A549 (cell line): ENCODE data around the gene ZP2. TPM values are rescaled to one million over a fixed set of nuclear protein-coding genes. Genes with fewer than 3 reads are reported as not detected.

Source experiments
- ATAC-seq, 2 experiments: fragments of 200-7000 bp in 1 of 2; fragments of >200 bp in 1 of 2; cut with Nextera tagmentation in 1 of 2; cut with Tn5 transposase in 1 of 2; 3 replicates each; pipeline versions ENCODE4 v1.8.0 to v1.9.1; 2018 to 2020; ENCODE audit warnings: mild to moderate bottlenecking in 1 of 2, moderate library complexity in 1 of 2
- CTCF ChIA-PET: fragments of 300-600 bp; sonication (Branson Sonifier 250); formaldehyde crosslinking; extraction: SDS; loops from one replicate; lab custom pipeline; 2021; ENCODE audit warnings: antibody characterized with exemption, inconsistent platforms; lab: Yijun Ruan, JAX
- POLR2A ChIA-PET: fragments of 350-600 bp; formaldehyde crosslinking; extraction: SDS; loops from one replicate; lab custom pipeline; 2021; ENCODE audit warnings: antibody characterized with exemption, inconsistent platforms; lab: Yijun Ruan, JAX
- DNase-seq, 2 experiments: peaks; one replicate each; pipeline versions ENCODE4 v3.0.0 to v3.0.0-alpha.2; 2011 to 2016; ENCODE audit warnings: low read depth in 1 of 2, low spot score in 1 of 2
- FAIRE-seq: peaks from 2 replicates; lab custom pipeline; 2011; peaks lifted over from hg19 to GRCh38; lab: Jason Lieb, UNC
- H3K27ac ChIP-seq, 2 experiments: fragments of >200 bp; sonication (Bioruptor Twin); formaldehyde crosslinking; 3 replicates each; pipeline ENCODE4 v1.5.1; 2016 to 2017
- H3K4me1 ChIP-seq: fragments of >200 bp; sonication (Bioruptor Twin); formaldehyde crosslinking; 3 replicates; pipeline ENCODE4 v1.6.1; 2016
- H3K4me2 ChIP-seq: fragments of >200 bp; sonication (Bioruptor Twin); formaldehyde crosslinking; 3 replicates; pipeline ENCODE4 v1.6.1; 2016
- H3K4me3 ChIP-seq: fragments of >200 bp; sonication (Bioruptor Twin); formaldehyde crosslinking; 3 replicates; pipeline ENCODE4 v1.5.1; 2016
- H3K9me3 ChIP-seq: fragments of >200 bp; sonication (Bioruptor Twin); formaldehyde crosslinking; 3 replicates; pipeline ENCODE4 v1.6.1; 2016
- BHLHE40 ChIP-seq: IDR thresholded peaks from 2 replicates; pipeline ENCODE4 v1.6.1; 2012; ENCODE audit warnings: low read depth, low read length, inconsistent platforms
- CBX2 ChIP-seq: fragments of 200-600 bp; sonication (generic); IDR thresholded peaks from 2 replicates; pipeline ENCODE4 v1.6.1; 2016; ENCODE audit warnings: low read depth, mild to moderate bottlenecking, borderline replicate concordance
- CBX8 ChIP-seq: fragments of 200-600 bp; sonication (generic); IDR thresholded peaks from 2 replicates; pipeline ENCODE4 v1.6.1; 2016
- CHD4 ChIP-seq: fragments of 200-600 bp; sonication (generic); IDR thresholded peaks from 2 replicates; pipeline ENCODE4 v1.6.1; 2016; ENCODE audit warnings: antibody characterized with exemption, mild to moderate bottlenecking, borderline replicate concordance
- EHF ChIP-seq: fragments of 250-450 bp; sonication (Bioruptor Pico); IDR thresholded peaks from 2 replicates; pipeline ENCODE4 v1.5.0; 2020; ENCODE audit warnings: mild to moderate bottlenecking
- EHMT2 ChIP-seq: fragments of 200-600 bp; sonication (generic); IDR thresholded peaks from 2 replicates; pipeline ENCODE4 v1.6.1; 2016; ENCODE audit warnings: antibody characterized with exemption, low read depth, mild to moderate bottlenecking, moderate library complexity
- ESRRA ChIP-seq: fragments of 150-350 bp; IDR thresholded peaks from 2 replicates; pipeline ENCODE4 v1.6.1; 2014; ENCODE audit warnings: mild to moderate bottlenecking, low read length, borderline replicate concordance
- FOSL2 ChIP-seq, 2 experiments: fragments of 450-650 bp in 1 of 2; fragments of >200 bp in 1 of 2; sonication (Bioruptor Twin) in 1 of 2; formaldehyde crosslinking; IDR thresholded peaks; 2 replicates each; pipeline versions ENCODE4 v1.5.0 to v1.6.1; 2016 to 2020; ENCODE audit warnings: mild to moderate bottlenecking in 1 of 2, moderate library complexity in 1 of 2
- GATA3 ChIP-seq: IDR thresholded peaks from 2 replicates; pipeline ENCODE4 v1.6.1; 2012; ENCODE audit warnings: borderline replicate concordance
- HEYL ChIP-seq: fragments of 250-450 bp; sonication (Bioruptor Pico); IDR thresholded peaks from 2 replicates; pipeline ENCODE4 v1.8.0; 2021; ENCODE audit warnings: mild to moderate bottlenecking, moderate library complexity
- JUNB ChIP-seq: fragments of >200 bp; sonication (Bioruptor Twin); formaldehyde crosslinking; IDR thresholded peaks from 2 replicates; pipeline ENCODE4 v1.6.1; 2016
- KDM1A ChIP-seq: fragments of 200-600 bp; sonication (generic); IDR thresholded peaks from 2 replicates; pipeline ENCODE4 v1.6.1; 2016; ENCODE audit warnings: low read depth, mild to moderate bottlenecking
- MAFK ChIP-seq: fragments of 450-650 bp; IDR thresholded peaks from 2 replicates; pipeline ENCODE4 v1.6.1; 2014; ENCODE audit not compliant: partially characterized antibody
- MAZ ChIP-seq: fragments of 150-350 bp; IDR thresholded peaks from 2 replicates; pipeline ENCODE4 v1.6.1; 2014; ENCODE audit warnings: antibody characterized with exemption, low read depth, low read length, borderline replicate concordance
- MYC ChIP-seq: IDR thresholded peaks from 2 replicates; pipeline ENCODE4 v1.6.1; 2012; ENCODE audit warnings: mild to moderate bottlenecking, inconsistent platforms, low read length, improper control_type of control experiment, borderline replicate concordance
- NPAS2 ChIP-seq: fragments of 250-450 bp; sonication (Bioruptor Pico); IDR thresholded peaks from 2 replicates; pipeline ENCODE4 v1.8.0; 2022; ENCODE audit warnings: mild to moderate bottlenecking, moderate library complexity, borderline replicate concordance
- PHF8 ChIP-seq: fragments of 200-600 bp; sonication (generic); IDR thresholded peaks from 2 replicates; pipeline ENCODE4 v1.6.1; 2016; ENCODE audit warnings: low read depth, mild to moderate bottlenecking, antibody characterized with exemption, moderate library complexity, borderline replicate concordance
- POLR2A ChIP-seq: IDR thresholded peaks from 2 replicates; pipeline ENCODE4 v1.6.1; 2012; ENCODE audit warnings: mild to moderate bottlenecking, low read length
- POLR2AphosphoS2 ChIP-seq: conservative IDR thresholded peaks from 2 replicates; pipeline ENCODE4 v1.6.1; 2012; ENCODE audit warnings: low read length, improper control_type of control experiment, inconsistent platforms
- RCOR1 ChIP-seq: fragments of 150-350 bp; IDR thresholded peaks from 2 replicates; pipeline ENCODE4 v1.6.1; 2014; ENCODE audit warnings: antibody characterized with exemption, low read length, low read depth
- TFCP2L1 ChIP-seq: fragments of 250-450 bp; sonication (Bioruptor Pico); IDR thresholded peaks from 2 replicates; pipeline ENCODE4 v1.5.0; 2021; ENCODE audit warnings: mild to moderate bottlenecking
- ZC3H11A ChIP-seq: fragments of 450-650 bp; IDR thresholded peaks from 2 replicates; pipeline ENCODE4 v1.6.1; 2014; ENCODE audit warnings: antibody characterized with exemption, mild to moderate bottlenecking
- ZFP36 ChIP-seq: fragments of 450-650 bp; IDR thresholded peaks from 2 replicates; pipeline ENCODE4 v1.6.1; 2014; ENCODE audit warnings: borderline replicate concordance; ENCODE audit not compliant: partially characterized antibody
- ZSCAN20 ChIP-seq: fragments of 250-450 bp; sonication (Bioruptor Pico); IDR thresholded peaks from 2 replicates; pipeline ENCODE4 v1.8.0; 2022; ENCODE audit warnings: mild to moderate bottlenecking, moderate library complexity
- WGBS: methylation state at CpG from one replicate; pipeline ENCODE4 v1.1.6; 2017; ENCODE audit errors: missing lambda C conversion rate; 5-methylcytosine and 5-hydroxymethylcytosine counted together
- polyA plus RNA-seq, 4 experiments: library from polyadenylated mRNA; depleted of rRNA in 3 of 4; stranded (reverse); fragments of >200 nt; fragmentation: RNase III in 1 of 4; extraction: RNeasy Plus Mini Kit Qiagen cat#74134 plus additional on column Dnase treatment in 1 of 4; gene quantifications; 2 replicates in 3 of 4; 3 replicates in 1 of 4; pipeline ENCODE4 v1.2.3, GENCODE V29; 2011 to 2017
- TF ChIP-seq, protein P1 (sequence below): fragments of 250-450 bp; sonication (Bioruptor Pico); IDR thresholded peaks from 2 replicates; pipeline ENCODE4 v1.5.0; 2020; ENCODE audit warnings: low read depth, mild to moderate bottlenecking, moderate library complexity
- TF ChIP-seq, protein P2 (sequence below): fragments of 150-350 bp; IDR thresholded peaks from 2 replicates; pipeline ENCODE4 v1.6.1; 2014; ENCODE audit warnings: low read depth, mild to moderate bottlenecking, low read length
- TF ChIP-seq, protein P3 (sequence below): fragments of >200 bp; sonication (Bioruptor Twin); formaldehyde crosslinking; IDR thresholded peaks from 2 replicates; pipeline ENCODE4 v1.6.1; 2016
- TF ChIP-seq, protein P4 (sequence below): IDR thresholded peaks from 2 replicates; pipeline ENCODE4 v1.6.1; 2012
- TF ChIP-seq, protein P5 (sequence below): fragments of 450-650 bp; IDR thresholded peaks from 2 replicates; pipeline ENCODE4 v1.6.1; 2014; ENCODE audit warnings: antibody characterized with exemption
- TF ChIP-seq, protein P6 (sequence below): fragments of >200 bp; sonication (Bioruptor Twin); formaldehyde crosslinking; IDR thresholded peaks from 3 replicates; pipeline ENCODE4 v1.5.1; 2016

The ZP2 gene
- polyA plus RNA-seq, 2 of the 4 experiments (the other 2 are of a cell fraction), result not detected

DNA sequence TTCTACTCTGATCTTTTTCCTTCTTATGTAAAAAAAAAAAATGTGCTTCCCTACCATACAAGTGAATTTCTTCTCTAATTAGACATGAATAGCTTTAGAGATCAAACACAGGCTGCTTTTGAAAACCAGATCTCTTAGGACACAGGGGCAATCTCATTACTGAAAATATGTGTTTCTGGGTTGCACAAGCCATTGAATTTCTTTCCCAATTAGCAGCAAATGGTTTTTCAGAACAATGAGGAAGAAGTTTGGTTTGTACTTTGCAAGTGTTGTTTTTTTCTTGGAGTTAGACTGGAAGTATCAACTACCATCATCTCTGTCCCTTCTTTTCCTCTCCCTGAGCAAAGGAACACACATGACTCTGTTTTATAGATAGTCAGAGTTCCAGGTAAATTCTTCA, 16.5 kb upstream of the ZP2 start:
- ATAC-seq, result no peak
- Histone ChIP-seq H3K4me3 (no peak overlapping the region), H3K4me2 (no peak overlapping the region), H3K27ac (no peak overlapping the region), H3K4me1 (peaks cover 6% of the 10 kb centered on the region), H3K9me3 (no peaks in the 10 kb centered on the region)
- no peak for TF ChIP-seq ZSCAN20 (CRISPR knock-in tag)
- no peak for TF ChIP-seq FOSL2 (IDR thresholded peaks at IDR 0.05)
- no peak for TF ChIP-seq FOSL2 (CRISPR knock-in tag; IDR thresholded peaks at IDR 0.05)
- no peak for TF ChIP-seq ZFP36
- TF ChIP-seq CBX2, result no peak
- TF ChIP-seq BHLHE40, result no peak
- no peak for TF ChIP-seq POLR2A
- no peak for TF ChIP-seq ZC3H11A
- TF ChIP-seq HEYL (CRISPR knock-in tag), result no peak
- no peak for TF ChIP-seq EHMT2
- no peak for TF ChIP-seq POLR2AphosphoS2
- TF ChIP-seq, protein P1, sequence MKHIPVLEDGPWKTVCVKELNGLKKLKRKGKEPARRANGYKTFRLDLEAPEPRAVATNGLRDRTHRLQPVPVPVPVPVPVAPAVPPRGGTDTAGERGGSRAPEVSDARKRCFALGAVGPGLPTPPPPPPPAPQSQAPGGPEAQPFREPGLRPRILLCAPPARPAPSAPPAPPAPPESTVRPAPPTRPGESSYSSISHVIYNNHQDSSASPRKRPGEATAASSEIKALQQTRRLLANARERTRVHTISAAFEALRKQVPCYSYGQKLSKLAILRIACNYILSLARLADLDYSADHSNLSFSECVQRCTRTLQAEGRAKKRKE (CRISPR knock-in tag), result no peak
- TF ChIP-seq EHF (CRISPR knock-in tag), result no peak
- TF ChIP-seq KDM1A, result no peak
- TF ChIP-seq CBX8, result no peak
- TF ChIP-seq, protein P2, sequence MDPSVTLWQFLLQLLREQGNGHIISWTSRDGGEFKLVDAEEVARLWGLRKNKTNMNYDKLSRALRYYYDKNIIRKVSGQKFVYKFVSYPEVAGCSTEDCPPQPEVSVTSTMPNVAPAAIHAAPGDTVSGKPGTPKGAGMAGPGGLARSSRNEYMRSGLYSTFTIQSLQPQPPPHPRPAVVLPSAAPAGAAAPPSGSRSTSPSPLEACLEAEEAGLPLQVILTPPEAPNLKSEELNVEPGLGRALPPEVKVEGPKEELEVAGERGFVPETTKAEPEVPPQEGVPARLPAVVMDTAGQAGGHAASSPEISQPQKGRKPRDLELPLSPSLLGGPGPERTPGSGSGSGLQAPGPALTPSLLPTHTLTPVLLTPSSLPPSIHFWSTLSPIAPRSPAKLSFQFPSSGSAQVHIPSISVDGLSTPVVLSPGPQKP, result no peak
- TF ChIP-seq, protein P3, sequence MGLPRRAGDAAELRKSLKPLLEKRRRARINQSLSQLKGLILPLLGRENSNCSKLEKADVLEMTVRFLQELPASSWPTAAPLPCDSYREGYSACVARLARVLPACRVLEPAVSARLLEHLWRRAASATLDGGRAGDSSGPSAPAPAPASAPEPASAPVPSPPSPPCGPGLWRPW, result no peak
- no peak for TF ChIP-seq GATA3
- no peak for TF ChIP-seq ESRRA
- no peak for FAIRE-seq
- DNase-seq, result no peak
- ChIA-PET CTCF (interaction anchor here (0.7 to 2.9 kb wide), 2 partner anchors 28 to 50 kb away, joined by 3 to 10 read pairs; partner anchors contain the start of gene CRYM), POLR2A (no interaction called here)

DNA sequence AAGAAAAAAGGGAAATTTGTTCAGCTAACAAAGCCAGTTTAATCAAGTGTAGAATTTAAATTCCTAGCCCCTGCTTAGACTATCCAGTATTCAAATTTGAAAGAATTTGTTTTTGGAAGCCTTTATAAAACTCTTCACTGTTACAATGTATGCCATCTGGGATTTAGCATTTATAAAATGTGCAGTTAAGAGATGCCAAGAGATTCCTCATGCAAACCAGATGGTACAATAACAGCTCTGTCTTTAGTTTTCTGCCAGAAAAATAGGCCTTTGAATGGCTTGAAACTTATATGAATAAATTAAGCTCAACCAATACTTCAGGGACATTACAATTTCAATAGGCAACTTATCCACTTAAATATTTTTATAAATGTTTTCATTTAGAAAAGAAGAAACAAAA, 15.4 kb upstream of the ZP2 start:
- TF ChIP-seq ZFP36, result no peak
- CTCF ChIA-PET, result interaction anchor here (2.9 kb wide), 1 partner anchor 51 kb away, joined by 10 read pairs; the partner anchor contains the start of gene CRYM
- ATAC-seq, result no peak
- no peak overlapping the region for H3K27ac ChIP-seq
- FAIRE-seq, result no peak
- POLR2A ChIA-PET, result no interaction called here
- no peaks in the 10 kb centered on the region for H3K9me3 ChIP-seq
- H3K4me3 ChIP-seq, result no peak overlapping the region
- H3K4me1 ChIP-seq, result peaks cover 16% of the 10 kb centered on the region
- DNase-seq, result no peak
- no peak overlapping the region for H3K4me2 ChIP-seq

DNA sequence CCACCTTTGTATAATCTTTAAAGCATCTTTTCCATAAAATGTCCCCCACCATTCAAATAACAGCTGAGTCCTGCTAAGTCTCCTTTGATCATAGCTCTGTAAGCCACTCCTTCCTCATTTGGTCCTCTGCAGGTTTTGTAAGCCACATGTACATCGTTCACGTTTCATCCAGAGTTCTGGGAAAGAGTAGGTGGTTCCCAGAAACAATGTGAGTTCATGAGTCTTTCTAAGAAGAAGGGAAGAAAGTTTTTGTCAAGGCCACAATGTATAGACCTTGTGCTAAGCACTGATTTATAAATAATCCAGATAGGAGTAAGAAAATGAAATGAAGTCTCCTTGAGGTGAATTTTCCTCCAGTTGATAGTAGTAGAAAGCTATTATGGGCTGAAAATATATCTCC, 13.4 kb upstream of the ZP2 start:
- Histone ChIP-seq H3K4me2 (no peak overlapping the region), H3K9me3 (no peaks in the 10 kb centered on the region), H3K27ac (no peak overlapping the region), H3K4me3 (no peak overlapping the region), H3K4me1 (peaks cover 18% of the 10 kb centered on the region)
- no peak for DNase-seq
- FAIRE-seq, result no peak
- CTCF ChIA-PET, result interaction anchor here (0.7 kb wide), 1 partner anchor 24 kb away, joined by 4 read pairs; no protein-coding TSS in a partner anchor
- POLR2A ChIA-PET, result no interaction called here
- 94% methylated on average over 2 of the region's 2 CpGs for WGBS
- ATAC-seq, result no peak
- TF ChIP-seq ZSCAN20 (CRISPR knock-in tag) (no peak), NPAS2 (CRISPR knock-in tag) (no peak), MYC (no peak), ZC3H11A (no peak), POLR2AphosphoS2 (no peak), TFCP2L1 (no peak), RCOR1 (no peak), MAZ (no peak), JUNB (no peak), ESRRA (no peak), EHF (CRISPR knock-in tag) (no peak), PHF8 (no peak), CHD4 (no peak), MAFK (no peak)
- TF ChIP-seq, protein P4, sequence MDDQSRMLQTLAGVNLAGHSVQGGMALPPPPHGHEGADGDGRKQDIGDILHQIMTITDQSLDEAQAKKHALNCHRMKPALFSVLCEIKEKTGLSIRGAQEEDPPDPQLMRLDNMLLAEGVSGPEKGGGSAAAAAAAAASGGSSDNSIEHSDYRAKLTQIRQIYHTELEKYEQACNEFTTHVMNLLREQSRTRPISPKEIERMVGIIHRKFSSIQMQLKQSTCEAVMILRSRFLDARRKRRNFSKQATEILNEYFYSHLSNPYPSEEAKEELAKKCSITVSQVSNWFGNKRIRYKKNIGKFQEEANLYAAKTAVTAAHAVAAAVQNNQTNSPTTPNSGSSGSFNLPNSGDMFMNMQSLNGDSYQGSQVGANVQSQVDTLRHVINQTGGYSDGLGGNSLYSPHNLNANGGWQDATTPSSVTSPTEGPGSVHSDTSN, result no peak
- TF ChIP-seq, protein P5, sequence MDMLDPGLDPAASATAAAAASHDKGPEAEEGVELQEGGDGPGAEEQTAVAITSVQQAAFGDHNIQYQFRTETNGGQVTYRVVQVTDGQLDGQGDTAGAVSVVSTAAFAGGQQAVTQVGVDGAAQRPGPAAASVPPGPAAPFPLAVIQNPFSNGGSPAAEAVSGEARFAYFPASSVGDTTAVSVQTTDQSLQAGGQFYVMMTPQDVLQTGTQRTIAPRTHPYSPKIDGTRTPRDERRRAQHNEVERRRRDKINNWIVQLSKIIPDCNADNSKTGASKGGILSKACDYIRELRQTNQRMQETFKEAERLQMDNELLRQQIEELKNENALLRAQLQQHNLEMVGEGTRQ, result no peak
- TF ChIP-seq, protein P6, sequence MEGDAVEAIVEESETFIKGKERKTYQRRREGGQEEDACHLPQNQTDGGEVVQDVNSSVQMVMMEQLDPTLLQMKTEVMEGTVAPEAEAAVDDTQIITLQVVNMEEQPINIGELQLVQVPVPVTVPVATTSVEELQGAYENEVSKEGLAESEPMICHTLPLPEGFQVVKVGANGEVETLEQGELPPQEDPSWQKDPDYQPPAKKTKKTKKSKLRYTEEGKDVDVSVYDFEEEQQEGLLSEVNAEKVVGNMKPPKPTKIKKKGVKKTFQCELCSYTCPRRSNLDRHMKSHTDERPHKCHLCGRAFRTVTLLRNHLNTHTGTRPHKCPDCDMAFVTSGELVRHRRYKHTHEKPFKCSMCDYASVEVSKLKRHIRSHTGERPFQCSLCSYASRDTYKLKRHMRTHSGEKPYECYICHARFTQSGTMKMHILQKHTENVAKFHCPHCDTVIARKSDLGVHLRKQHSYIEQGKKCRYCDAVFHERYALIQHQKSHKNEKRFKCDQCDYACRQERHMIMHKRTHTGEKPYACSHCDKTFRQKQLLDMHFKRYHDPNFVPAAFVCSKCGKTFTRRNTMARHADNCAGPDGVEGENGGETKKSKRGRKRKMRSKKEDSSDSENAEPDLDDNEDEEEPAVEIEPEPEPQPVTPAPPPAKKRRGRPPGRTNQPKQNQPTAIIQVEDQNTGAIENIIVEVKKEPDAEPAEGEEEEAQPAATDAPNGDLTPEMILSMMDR, result no peak
